Calu3 (cell line): Measurements from ENCODE around the gene KRTAP2-3. TPM values are rescaled to one million over a fixed set of nuclear protein-coding genes. Genes with fewer than 3 reads are reported as not detected.

Experiments used
- BruUV-seq: library from RNA; stranded (reverse); fragments of 400-500 nt; replicated peaks from 2 replicates; lab custom pipeline; 2021; lab: Mats Ljungman, UMichigan
- CTCF ChIA-PET: fragments of 300-600 bp; sonication (Branson Sonifier 250); formaldehyde crosslinking; loops from one replicate; lab custom pipeline; 2022; ENCODE audit warnings: antibody characterized with exemption; lab: Charles Lee
- DNase-seq: peaks from one replicate; pipeline ENCODE4 v3.0.0; 2022
- H3K27ac Mint-ChIP-seq: one replicate; pipeline ENCODE4 v1.8.0; 2022; ENCODE audit warnings: mixed read lengths; ENCODE audit not compliant: unreplicated experiment
- H3K27me3 Mint-ChIP-seq: one replicate; pipeline ENCODE4 v1.8.0; 2022; ENCODE audit warnings: mixed read lengths; ENCODE audit not compliant: unreplicated experiment
- H3K36me3 Mint-ChIP-seq: one replicate; pipeline ENCODE4 v1.8.0; 2022; ENCODE audit warnings: mild to moderate bottlenecking, moderate library complexity, mixed read lengths; ENCODE audit not compliant: insufficient read depth, unreplicated experiment
- H3K4me1 Mint-ChIP-seq: one replicate; pipeline ENCODE4 v1.8.0; 2022; ENCODE audit warnings: mild to moderate bottlenecking, low read depth, mixed read lengths; ENCODE audit not compliant: unreplicated experiment
- H3K4me3 Mint-ChIP-seq: one replicate; pipeline ENCODE4 v1.8.0; 2022; ENCODE audit warnings: mild to moderate bottlenecking, low read depth, moderate library complexity, mixed read lengths; ENCODE audit not compliant: unreplicated experiment
- H3K9me3 Mint-ChIP-seq: one replicate; pipeline ENCODE4 v1.8.0; 2022; ENCODE audit warnings: low read depth, mixed read lengths; ENCODE audit not compliant: unreplicated experiment
- intact Hi-C: fragments of 100-400 bp; cut with micrococcal nuclease; formaldehyde crosslinking; loops from one replicate; pipeline ENCODE4 v1.10.0; 2022; ENCODE audit not compliant: unreplicated experiment
- total RNA-seq: library from RNA; stranded (reverse); gene quantifications from 2 replicates; pipeline ENCODE4 v1.2.3, GENCODE V29; 2022
- TF ChIP-seq, protein P1 (sequence below): fragments of 200-600 bp; IDR thresholded peaks from one replicate; pipeline ENCODE4 v1.8.0; 2022; ENCODE audit warnings: antibody characterized with exemption; ENCODE audit not compliant: unreplicated experiment

Gene KRTAP2-3
- total RNA-seq, 1 experiment from 2014 or later = 18.2 TPM

DNA sequence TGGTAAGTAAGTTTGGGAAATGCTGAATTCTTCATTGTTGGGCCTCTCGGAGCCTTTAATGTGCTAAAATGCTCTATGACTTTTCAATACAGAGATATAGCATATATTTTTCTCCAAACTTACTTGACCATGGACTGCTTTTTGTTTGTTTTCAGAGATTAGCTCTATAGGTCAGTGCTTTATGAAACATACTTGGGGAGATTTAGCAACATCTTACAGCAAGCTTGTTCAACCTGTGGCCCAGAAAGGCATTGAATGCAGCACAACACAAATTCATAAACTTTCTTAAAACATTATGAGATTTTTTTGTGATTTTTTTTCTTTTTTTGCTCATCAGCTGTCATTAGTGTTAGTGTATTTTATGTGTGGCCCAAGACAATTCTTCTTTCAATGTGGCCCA lies 50.0 kb downstream of the KRTAP2-3 start:
- TF ChIP-seq, protein P1, sequence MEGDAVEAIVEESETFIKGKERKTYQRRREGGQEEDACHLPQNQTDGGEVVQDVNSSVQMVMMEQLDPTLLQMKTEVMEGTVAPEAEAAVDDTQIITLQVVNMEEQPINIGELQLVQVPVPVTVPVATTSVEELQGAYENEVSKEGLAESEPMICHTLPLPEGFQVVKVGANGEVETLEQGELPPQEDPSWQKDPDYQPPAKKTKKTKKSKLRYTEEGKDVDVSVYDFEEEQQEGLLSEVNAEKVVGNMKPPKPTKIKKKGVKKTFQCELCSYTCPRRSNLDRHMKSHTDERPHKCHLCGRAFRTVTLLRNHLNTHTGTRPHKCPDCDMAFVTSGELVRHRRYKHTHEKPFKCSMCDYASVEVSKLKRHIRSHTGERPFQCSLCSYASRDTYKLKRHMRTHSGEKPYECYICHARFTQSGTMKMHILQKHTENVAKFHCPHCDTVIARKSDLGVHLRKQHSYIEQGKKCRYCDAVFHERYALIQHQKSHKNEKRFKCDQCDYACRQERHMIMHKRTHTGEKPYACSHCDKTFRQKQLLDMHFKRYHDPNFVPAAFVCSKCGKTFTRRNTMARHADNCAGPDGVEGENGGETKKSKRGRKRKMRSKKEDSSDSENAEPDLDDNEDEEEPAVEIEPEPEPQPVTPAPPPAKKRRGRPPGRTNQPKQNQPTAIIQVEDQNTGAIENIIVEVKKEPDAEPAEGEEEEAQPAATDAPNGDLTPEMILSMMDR = no peak
- no peak overlapping the region for H3K27ac Mint-ChIP-seq
- intact Hi-C loops = no loop called here
- no peaks in the 10 kb centered on the region for H3K36me3 Mint-ChIP-seq
- no peak for DNase-seq
- H3K9me3 Mint-ChIP-seq = peaks cover 4% of the 10 kb centered on the region
- H3K27me3 Mint-ChIP-seq = no peaks in the 10 kb centered on the region
- CTCF ChIA-PET = interaction anchor here (0.6 to 1.7 kb wide), 13 partner anchors 10 to 206 kb away, joined by 3 to 6 read pairs (median 4); partner anchors contain the start of genes KRT23, KRT40 and KRTAP2-3
- no TSS peak for BruUV-seq
- peaks cover 47% of the 10 kb centered on the region for H3K4me1 Mint-ChIP-seq
- H3K4me3 Mint-ChIP-seq = no peak overlapping the region

DNA sequence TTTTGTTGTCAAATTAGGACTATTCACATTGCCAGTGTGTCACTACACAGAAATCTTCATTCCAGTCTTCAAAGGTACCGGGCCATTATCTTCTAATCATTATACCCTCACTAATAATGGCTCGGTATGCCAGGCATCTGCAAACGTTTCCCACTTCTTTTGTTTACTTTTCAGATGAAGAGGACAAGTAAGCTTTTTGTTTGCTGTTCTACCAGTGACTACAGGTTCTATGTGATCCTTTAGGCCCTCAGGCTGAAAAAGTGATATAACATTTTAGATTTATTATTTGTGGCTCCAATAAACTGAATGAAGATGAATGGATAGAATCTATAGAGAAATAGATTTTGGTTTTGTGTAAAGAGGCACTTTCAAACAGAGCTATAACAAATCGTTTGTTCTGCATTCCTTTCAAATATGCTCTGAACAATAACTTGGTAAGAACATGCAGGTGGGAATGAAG lies 50.6 kb downstream of the KRTAP2-3 start:
- Mint-ChIP-seq H3K27ac (no peak overlapping the region), H3K4me3 (no peak overlapping the region), H3K4me1 (peaks cover 44% of the 10 kb centered on the region), H3K9me3 (peaks cover 4% of the 10 kb centered on the region), H3K27me3 (no peaks in the 10 kb centered on the region), H3K36me3 (no peaks in the 10 kb centered on the region)
- CTCF ChIA-PET = interaction anchor here (0.6 to 1.7 kb wide), 14 partner anchors 10 to 292 kb away, joined by 3 to 6 read pairs (median 4); partner anchors contain the start of genes KRT23, KRT40 and KRTAP2-3
- TF ChIP-seq, protein P1 = no peak
- peak; percentile 45 for DNase-seq
- intact Hi-C loops = no loop called here
- BruUV-seq = no TSS peak

Other genes with a start within 250 kb of the KRTAP2-3 start
- gene KRT10, start 237.5 kb downstream of the KRTAP2-3 start, total RNA-seq = 171 and 188 TPM in 2 replicates
- 2.4 and 2.7 TPM in 2 replicates for gene KRT12, start 192.9 kb downstream of the KRTAP2-3 start, total RNA-seq
- gene KRT20, start 174.9 kb downstream of the KRTAP2-3 start, total RNA-seq = 0.66 and 1.7 TPM in 2 replicates
- 1,389 and 1,709 TPM in 2 replicates for gene KRT23, start 122.5 kb downstream of the KRTAP2-3 start, total RNA-seq
- gene KRT39, start 93.2 kb downstream of the KRTAP2-3 start, total RNA-seq = 0.44 TPM in 1 of 2 replicates, not detected in the other
- not detected in 2 replicates for gene KRT40, start 75.8 kb downstream of the KRTAP2-3 start, total RNA-seq
- gene KRTAP3-3, start 66.0 kb downstream of the KRTAP2-3 start, total RNA-seq = not detected in 2 replicates
- gene KRTAP3-2, start 60.2 kb downstream of the KRTAP2-3 start, total RNA-seq = not detected in 2 replicates
- not detected in 2 replicates for gene KRTAP3-1, start 51.0 kb downstream of the KRTAP2-3 start, total RNA-seq
- gene KRTAP1-5, start 32.9 kb downstream of the KRTAP2-3 start, total RNA-seq = not detected in 2 replicates
- not detected in 2 replicates for gene KRTAP1-4, start 29.9 kb downstream of the KRTAP2-3 start, total RNA-seq
- gene KRTAP1-3, start 25.2 kb downstream of the KRTAP2-3 start, total RNA-seq = not detected in 2 replicates
- gene KRTAP1-1, start 18.7 kb downstream of the KRTAP2-3 start, total RNA-seq = 10.2 and 15.9 TPM in 2 replicates
- gene KRTAP2-1, start 12.8 kb downstream of the KRTAP2-3 start, total RNA-seq = not detected in 2 replicates
- gene KRTAP2-2, start 4.9 kb downstream of the KRTAP2-3 start, total RNA-seq = not detected in 2 replicates
- not detected in 2 replicates for gene KRTAP2-4, start 5.8 kb upstream of the KRTAP2-3 start, total RNA-seq
- not detected in 2 replicates for gene KRTAP4-7, start 24.0 kb upstream of the KRTAP2-3 start, total RNA-seq
- not detected in 2 replicates for gene KRTAP4-8, start 38.0 kb upstream of the KRTAP2-3 start, total RNA-seq
- gene KRTAP4-16, start 42.1 kb upstream of the KRTAP2-3 start, total RNA-seq = not detected in 2 replicates
- gene KRTAP4-9, start 45.3 kb upstream of the KRTAP2-3 start, total RNA-seq = not detected in 2 replicates
- gene KRTAP4-11, start 58.3 kb upstream of the KRTAP2-3 start, total RNA-seq = not detected in 2 replicates
- gene KRTAP4-12, start 64.1 kb upstream of the KRTAP2-3 start, total RNA-seq = not detected in 2 replicates
- not detected in 2 replicates for gene KRTAP4-6, start 80.4 kb upstream of the KRTAP2-3 start, total RNA-seq
- gene KRTAP4-5, start 89.7 kb upstream of the KRTAP2-3 start, total RNA-seq = not detected in 2 replicates
- not detected in 2 replicates for gene KRTAP4-4, start 100.6 kb upstream of the KRTAP2-3 start, total RNA-seq
- not detected in 2 replicates for gene KRTAP4-3, start 108.1 kb upstream of the KRTAP2-3 start, total RNA-seq
- gene KRTAP4-2, start 118.1 kb upstream of the KRTAP2-3 start, total RNA-seq = not detected in 2 replicates
- not detected in 2 replicates for gene KRTAP4-1, start 124.8 kb upstream of the KRTAP2-3 start, total RNA-seq
- gene KRTAP9-1, start 129.8 kb upstream of the KRTAP2-3 start, total RNA-seq = not detected in 2 replicates
- not detected in 2 replicates for gene KRTAP9-2, start 166.5 kb upstream of the KRTAP2-3 start, total RNA-seq
- gene KRTAP9-3, start 172.3 kb upstream of the KRTAP2-3 start, total RNA-seq = not detected in 2 replicates
- not detected in 2 replicates for gene KRTAP9-8, start 177.9 kb upstream of the KRTAP2-3 start, total RNA-seq
- gene KRTAP9-4, start 189.6 kb upstream of the KRTAP2-3 start, total RNA-seq = not detected in 2 replicates
- gene KRTAP9-9, start 195.3 kb upstream of the KRTAP2-3 start, total RNA-seq = not detected in 2 replicates
- not detected in 2 replicates for gene KRTAP9-6, start 205.3 kb upstream of the KRTAP2-3 start, total RNA-seq
- gene KRTAP9-7, start 215.6 kb upstream of the KRTAP2-3 start, total RNA-seq = not detected in 2 replicates
- gene KRTAP29-1, start 242.7 kb upstream of the KRTAP2-3 start, total RNA-seq = not detected in 2 replicates
- not detected in 2 replicates for gene KRTAP16-1, start 249.2 kb upstream of the KRTAP2-3 start, total RNA-seq